GM21723 (cell line): ENCODE results near the gene ZYG11B.
"Not testable (repeated sequence)": the region's sequence is repeated elsewhere in the genome, so short reads cannot be mapped to it uniquely, and the experiment has no call there.

Source experiments
- ATAC-seq: cut with Tn5 transposase; IDR thresholded peaks from one replicate; pipeline ENCODE4 v1.9.1; 2021; ENCODE audit warnings: mild to moderate bottlenecking, moderate library complexity; ENCODE audit not compliant: unreplicated experiment

Gene ZYG11B

GRCh38 chr1:52706941-52707926, 19.0 kb upstream of the ZYG11B start:
- no peak for ATAC-seq

- ATAC-seq = no peak
Observed at GRCh38 chr1:52707927-52708655, 18.2 kb upstream of the ZYG11B start.

- no peak for ATAC-seq
Observed at GRCh38 chr1:52709016-52709415, 17.2 kb upstream of the ZYG11B start.

- ATAC-seq = no peak
Observed at GRCh38 chr1:52713590-52713989, 12.7 kb upstream of the ZYG11B start.

- not testable (repeated sequence) for ATAC-seq
Observed at GRCh38 chr1:52715296-52715695, 11.0 kb upstream of the ZYG11B start.

GRCh38 chr1:52723260-52723659, 3.0 kb upstream of the ZYG11B start:
- no peak for ATAC-seq

GRCh38 chr1:52725903-52726264, 369 bp upstream of the ZYG11B start:
- ATAC-seq = no peak

DNA sequence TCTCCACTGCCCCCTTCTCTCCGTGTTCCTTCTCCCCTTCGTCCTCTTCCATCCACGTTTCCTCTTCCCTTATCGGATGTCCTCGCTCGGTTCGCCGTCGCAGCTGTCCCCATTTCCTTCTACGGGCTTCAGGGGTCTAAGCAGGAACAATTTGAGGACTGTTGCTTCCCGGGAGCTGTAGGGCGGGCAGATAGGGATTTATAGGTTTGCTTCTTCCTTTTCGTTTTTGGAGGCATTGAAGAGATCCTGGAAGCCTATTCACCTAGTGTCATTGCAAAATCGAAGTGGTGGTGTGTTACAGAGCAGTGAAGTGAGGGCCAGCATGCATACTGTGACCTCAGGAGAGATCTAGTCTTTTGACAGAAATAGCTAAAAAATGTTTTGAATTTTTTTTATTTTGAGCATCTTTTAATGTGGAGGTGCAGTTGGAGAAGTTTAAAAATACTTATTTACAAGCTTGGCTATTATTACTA, 897 bp downstream of the ZYG11B start:
- no peak for ATAC-seq

DNA sequence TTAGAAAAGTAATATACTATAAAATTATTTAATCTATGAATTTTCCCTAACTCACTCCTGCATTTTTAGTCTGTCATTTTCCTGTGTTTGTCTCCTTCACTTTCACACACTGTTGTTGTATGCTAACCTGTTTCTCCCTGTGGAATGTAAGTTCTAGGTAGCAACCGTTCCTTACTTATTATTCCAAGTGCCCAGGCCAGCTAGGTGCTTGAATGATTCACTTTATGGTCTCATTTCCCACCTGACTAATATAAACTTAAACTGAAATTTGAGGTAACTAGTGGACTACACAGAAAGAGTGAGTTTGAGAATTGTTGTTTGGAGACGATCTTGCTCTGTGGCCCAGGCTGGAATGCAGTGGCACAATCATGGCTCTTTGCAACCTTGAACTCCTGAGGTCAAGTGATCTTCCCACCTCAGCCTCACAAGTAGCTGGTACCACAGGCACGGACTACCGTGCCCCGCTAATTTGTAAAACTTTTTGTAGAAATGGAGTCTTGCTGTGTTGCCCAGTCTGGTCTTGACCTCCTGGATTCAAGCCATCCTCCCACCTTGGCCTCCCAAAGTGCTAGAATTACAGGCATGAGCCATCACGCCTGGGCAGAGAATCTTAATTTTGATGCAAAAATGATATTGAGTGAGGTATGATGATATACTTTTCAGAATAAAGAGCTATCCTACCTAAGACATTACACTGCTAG, 1.9 kb downstream of the ZYG11B start:
- ATAC-seq = no peak

DNA sequence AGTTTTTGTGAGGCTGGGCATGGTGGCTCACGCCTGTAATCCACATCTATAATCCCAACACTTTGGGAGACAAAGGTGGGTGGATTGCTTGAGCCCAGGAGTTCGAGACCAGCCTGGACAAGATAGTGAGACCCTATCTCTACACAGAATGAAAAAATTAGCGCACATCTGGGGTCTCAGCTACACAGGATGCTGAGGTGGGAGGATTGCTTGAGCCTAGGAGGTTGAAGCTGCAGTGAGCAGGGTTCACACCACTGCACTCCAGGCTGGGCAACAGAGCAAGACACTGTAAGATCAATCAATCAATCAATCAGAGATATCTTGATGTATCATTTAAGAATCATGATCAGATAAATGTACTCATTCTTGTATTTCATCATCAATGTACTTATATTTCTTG, 7.1 kb downstream of the ZYG11B start:
- no peak for ATAC-seq

DNA sequence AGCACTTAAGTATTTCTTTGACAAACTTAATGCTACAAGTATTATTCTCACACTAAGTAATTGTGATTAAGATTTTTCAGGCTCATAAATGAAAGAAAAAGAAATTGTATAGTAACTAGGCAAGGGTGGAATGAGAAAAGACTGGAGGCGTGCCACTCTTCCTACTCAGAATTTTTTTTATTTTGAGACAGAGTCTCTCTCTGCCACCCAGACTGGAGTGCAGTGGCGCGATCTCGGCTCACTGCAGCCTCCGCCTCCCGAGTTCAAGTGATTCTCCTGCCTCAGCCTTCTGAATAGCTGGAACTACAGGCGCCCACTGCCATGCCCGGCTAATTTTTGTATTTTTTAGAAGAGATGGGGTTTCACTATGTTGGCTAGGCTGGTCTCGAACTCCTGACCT, 9.1 kb downstream of the ZYG11B start:
- ATAC-seq = not testable (repeated sequence)

- no peak for ATAC-seq
Observed at GRCh38 chr1:52738148-52738547, 11.9 kb downstream of the ZYG11B start.

DNA sequence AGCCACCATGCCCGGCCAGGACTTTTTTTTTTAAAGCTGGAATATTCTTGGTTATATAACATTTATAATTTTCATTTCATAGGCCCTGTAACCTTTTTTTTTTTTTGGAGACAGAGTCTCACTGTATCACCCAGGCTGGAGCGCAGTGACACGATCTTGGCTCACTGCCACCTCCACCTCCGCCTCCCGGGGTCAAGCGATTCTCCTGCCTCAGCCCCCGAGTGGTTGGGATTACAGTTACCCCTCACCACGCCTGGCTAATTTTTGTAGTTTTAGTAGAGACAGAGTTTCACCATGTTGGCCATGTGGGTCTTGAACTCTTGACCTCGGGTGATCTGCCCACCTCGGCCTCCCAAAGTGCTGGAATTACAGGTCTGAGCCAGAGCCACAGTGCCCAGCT, 12.6 kb downstream of the ZYG11B start:
- ATAC-seq = no peak

DNA sequence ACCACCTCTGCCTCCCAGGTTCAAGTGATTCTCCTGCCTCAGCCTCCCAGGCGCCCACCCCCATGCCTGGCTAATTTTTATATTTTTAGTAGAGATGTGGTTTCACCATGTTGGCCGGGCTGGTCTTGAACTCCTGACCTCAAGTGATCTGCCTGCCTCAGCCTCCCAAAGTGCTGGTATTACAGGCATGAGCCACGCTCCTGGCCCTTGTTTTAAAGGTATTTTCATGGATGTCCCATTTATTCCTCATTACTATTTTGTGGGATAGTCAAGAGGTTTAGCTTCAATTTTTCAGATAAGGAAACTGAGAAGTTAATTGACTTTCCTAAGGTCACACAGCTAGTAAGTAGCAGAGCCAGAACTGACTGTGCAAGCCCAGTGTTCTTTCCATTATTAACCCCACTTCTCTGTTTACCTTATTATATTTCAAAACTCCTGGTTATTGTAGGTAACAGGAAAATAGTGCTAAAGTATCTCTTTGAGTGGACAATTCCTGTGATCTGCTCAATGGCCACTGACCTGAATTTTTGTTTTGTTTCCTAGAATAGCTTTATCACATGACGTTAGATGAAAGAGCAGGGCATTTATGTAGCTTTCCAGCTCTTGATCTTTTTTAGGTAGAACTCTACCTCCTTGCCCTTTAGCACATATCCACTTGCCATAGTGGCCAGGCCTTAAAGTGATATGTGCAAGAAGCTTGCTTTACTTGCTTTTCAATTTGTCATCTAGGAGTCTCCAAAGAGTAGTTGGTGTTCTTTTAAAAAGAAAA, 13.6 kb downstream of the ZYG11B start:
- ATAC-seq = no peak

- no peak for ATAC-seq
Observed at GRCh38 chr1:52741259-52741658, 15.0 kb downstream of the ZYG11B start.

GRCh38 chr1:52746189-52746588, 19.9 kb downstream of the ZYG11B start:
- ATAC-seq = no peak

- no peak for ATAC-seq
Observed at GRCh38 chr1:52747450-52747849, 21.2 kb downstream of the ZYG11B start.

- ATAC-seq = no peak
Observed at GRCh38 chr1:52748119-52748518, 21.9 kb downstream of the ZYG11B start.

GRCh38 chr1:52749496-52749895, 23.2 kb downstream of the ZYG11B start:
- not testable (repeated sequence) for ATAC-seq

- not testable (repeated sequence) for ATAC-seq
Observed at GRCh38 chr1:52750139-52750538, 23.9 kb downstream of the ZYG11B start.
